UCSD-AML1 (cell line): Measurements from ENCODE around the gene AKAP6.

ENCODE experiments used
- DNase-seq: peaks from one replicate; lab custom pipeline; 2025; ENCODE audit not compliant: unreplicated experiment; lab: John Stamatoyannopoulos, UW

The AKAP6 gene

DNA sequence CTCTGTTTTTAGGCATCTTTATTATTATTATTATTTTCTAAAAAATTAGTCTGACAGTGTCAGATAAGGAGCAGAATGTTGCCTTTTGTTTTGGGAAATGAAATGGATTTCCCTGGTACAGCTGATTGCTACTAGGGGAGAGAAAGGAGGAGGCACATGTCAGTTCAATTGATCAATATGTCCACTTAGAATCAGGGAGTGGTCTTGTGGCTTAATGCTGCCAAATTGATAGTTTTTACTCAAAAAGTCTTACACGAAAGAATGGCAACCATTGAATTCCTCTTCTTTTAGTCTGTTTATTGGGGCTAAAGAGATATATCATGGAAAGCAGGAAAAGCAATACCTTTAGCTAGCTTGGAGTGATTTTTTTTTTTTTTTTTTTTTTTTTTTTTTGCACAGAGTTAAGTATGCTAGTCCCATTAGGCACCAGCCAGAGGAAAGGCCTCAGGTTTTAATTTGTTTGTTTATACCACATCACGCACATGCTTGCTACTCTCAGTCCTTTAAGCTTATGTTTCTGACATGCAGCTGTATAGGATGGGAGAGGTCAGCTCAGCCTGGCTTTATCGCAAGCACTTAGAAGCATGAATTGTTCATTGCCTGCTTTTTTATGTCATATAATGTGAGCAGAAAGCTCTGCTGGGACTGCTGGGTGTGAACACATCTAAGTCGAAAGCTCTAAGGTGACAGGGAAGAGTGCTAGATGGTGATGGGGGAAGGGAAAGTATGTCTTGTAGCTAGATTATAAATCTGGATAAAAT lies 1.4 kb downstream of the AKAP6 start:
- no peak for DNase-seq

DNA sequence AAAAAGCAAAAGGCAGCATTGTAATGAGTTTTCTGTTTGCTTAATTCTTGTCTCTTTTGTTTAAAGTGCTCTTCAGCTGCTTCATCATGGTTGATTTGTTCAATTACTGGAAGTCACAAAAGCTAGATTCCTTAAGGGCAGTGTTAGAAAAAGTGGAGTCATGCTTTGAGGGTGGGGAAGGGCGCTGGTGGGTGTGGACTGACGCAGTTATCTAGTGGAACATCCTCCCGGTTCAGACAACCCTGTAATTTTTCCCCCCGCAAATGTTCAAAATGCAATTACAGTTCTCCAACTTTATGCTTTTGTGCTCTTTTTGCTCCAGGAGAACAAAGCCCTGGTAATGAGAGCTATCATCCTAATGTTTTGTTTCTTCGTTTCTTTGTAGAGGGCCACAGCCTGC lies 2.1 kb downstream of the AKAP6 start:
- no peak for DNase-seq

DNA sequence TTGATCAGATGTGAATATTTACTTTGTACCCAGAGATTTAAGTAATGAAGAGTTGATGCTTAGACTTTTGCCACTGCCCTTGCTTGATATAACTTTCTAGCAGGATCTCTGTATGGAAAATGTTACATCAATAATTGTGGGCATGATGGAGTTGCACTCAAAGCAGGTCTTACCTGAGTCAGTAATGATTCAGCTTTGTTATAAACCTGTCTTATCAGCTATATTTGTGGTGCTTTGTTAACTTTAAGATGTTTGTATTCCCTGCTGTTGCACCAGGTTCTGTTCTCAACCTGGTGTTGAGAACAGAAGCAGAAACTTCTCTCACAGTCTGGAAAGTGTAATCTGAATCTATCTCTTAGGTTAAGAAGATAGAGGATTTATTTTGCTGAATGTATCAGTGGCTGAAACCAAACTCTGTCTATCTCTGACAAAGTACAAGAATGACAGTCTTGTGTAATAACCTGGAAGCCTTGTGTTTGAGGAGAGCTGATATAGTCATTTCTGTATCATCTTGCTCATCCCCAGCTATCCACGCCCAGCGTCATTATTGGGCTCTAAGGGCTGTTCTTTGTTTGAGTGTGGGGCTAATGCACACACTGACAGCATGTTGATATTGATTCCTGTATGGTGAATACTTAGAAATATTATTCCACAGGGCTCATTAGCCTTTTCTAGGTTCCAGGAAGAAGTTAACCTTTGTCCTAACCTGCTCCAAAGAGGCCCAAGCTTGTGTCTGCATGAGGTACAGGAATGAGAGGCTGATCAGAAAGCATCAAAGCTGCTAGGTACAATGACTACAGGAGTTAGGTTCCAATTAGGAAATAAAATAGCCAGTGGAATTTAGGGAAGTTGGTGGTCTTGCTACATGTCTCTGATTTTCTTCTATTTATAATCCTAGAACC lies 3.6 kb downstream of the AKAP6 start:
- DNase-seq = no peak

DNA sequence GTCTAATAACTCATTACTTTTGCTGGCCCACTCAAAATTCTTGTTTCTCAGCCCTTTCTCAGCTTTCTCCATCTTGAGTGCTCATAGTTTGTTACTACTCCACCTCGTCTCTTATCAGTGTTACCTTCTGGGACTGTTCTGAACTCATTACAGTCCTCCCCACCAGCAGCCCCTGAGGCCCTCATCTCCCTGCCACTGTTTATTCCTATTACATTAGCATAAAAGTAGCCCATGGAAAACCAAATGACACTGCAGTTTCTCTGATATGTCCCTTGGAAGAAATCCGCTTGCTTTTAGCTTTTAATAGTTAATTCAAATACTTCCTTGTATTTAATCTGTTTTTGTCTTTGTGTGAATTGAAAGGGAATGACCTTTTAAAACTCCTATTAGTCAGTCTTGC lies 7.6 kb downstream of the AKAP6 start:
- DNase-seq = no peak

DNA sequence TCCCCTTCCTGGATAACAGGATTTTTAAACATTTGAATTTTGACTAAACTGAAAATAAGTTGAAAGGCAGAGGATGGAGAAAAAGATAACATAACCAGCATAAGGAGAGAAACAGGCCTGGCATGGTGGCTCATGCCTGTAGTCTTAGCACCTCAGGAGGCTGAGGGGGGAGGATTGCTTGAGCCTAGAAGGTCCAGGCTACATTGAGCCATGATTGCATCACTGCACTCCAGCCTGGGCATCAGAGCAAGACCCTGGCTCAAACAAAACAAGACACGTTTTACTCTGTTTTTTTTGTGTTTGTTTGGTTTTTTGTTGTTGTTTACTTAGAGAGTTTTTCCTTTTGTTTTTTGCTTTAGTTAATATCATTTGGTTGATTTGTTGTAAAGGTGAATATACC lies 8.7 kb downstream of the AKAP6 start:
- no peak for DNase-seq

DNA sequence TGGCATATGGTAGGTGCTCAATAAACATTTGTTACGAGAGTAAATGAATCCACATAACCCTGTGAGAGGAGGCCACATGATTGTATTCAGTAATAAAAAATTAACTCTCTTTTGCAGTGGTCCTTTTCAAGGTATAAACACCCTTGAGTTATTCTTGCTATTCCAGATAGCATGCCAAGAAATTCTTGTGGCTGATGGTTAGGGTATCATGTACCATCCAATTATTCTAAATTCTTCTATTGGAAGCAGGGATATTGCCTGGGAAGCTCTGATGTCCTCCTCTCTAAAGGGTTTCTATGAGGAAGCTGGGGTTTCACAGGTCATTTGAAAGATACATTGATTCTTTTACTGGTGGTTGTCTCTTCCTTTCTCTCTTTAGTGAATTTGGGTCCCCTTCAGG lies 10.1 kb downstream of the AKAP6 start:
- no peak for DNase-seq

DNA sequence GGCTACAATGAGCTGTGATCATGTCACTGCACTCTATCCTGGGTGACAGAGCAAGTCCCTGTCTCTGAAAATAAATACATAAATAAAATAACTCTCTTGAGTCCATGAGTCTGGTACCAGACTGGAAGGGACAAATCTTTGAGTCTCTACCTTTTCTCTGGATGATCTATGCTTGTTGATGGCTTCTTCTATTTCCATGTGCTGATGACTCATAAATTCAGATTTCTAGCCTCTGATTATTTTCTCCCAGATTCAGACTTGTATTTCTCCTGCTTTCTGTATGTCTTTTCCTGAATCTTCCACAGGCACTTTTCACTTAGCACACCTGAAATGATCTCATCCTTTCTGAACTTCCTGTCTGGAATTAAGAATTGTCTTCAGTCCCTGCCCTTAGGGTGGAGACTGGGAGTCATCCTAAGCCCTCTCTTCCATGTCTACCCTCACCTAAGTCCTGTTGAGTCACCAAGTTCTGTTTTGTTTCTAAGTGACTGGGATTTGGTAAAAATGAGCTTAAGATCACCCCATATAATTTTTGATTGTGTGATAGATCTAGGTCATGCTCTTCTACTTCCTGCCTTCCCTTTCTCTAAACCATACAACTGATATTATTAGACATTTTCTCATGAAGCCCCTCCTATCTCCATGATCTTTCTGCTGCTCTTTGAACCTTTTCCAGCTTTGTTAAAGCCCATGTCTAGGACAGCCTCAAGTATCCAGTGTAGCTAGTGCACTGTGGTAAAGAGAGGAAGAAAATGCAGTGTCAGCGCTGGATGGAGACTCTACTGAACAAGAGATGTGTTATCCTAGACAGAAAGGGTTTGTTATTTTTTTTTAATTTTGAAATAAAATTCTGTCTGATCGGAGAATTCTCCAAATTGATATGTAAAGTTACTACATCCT lies 13.1 kb downstream of the AKAP6 start:
- no peak for DNase-seq

DNA sequence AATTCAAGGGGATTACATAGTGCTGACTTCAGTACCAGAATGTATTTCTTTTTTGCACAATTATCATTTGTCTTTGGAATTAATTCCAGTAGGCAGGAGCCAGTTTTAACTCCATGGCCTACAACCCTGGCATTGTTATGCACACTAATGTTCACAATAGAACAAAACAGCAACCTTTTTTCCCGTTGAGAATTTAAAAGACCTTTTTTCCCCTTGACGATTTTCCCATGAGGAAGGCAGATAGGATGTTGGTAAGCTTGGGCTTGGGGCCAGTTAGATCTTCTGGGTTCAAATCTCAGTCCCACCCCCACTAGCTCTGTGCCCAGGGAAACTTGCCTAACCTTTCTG lies 13.7 kb downstream of the AKAP6 start:
- no peak for DNase-seq

DNA sequence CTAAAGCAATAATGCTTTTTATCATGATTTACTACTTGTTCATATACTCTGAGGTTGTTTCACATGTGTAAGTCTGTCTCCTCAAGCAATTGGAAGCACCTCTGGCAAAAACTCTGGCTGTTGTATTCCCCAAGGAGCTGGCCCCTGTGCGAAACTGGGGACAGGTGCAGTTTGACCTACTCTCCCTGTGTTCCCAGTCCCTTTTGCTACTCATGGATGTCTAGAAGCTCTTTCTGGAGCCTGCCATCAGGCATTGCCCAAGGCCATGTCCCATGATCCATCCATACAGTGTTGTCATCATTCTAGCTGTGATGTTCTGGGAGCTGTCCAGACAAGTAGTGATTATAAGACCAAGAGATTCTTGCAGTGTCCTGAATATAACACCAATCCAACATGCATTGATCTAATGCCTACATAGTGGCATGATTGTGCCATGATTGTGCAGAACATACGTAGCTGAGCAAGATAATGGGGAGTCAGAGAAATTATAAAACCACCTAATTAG lies 14.9 kb downstream of the AKAP6 start:
- DNase-seq = no peak

DNA sequence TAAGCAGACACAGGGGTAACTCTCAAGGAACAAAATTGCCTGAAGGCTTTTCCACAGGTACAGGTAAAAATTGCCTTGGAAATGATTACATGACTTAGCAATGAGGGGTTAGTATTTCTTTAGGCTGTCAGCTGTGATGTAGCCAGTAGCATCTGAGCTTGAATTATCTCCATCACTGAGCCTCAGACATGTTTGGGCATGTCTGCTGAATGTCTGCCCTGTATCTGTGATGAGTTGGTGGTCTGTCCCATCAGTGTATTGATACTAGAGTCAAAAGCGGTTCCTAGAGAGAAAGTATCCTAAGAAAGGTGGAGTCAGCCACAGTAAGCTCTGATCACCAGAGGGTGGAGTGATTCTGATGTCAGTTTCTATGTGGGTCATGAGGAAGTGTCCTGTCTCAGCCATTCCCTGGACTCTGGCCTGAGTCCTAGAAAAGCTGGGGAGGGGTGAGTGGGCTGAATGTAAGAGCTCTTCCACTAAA lies 16.3 kb downstream of the AKAP6 start:
- DNase-seq = no peak

DNA sequence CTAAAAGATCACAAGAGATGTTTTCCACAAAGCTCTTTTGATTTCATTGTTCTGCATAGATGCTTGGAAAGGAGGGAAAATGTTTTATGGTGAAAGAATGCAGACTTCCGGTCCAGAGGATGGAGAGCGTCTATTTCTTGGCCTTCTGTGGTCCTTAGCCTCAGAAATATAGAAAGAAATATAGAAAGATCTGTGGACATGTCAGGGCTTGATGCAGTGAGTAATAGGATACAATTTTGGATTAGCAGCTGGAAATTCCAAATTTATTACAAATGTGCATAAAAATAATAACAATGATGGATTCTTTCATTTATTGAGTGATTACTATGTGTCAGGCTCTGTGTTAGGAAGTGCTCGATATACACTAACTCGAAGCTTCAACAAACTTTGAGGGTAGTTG lies 20.2 kb downstream of the AKAP6 start:
- DNase-seq = no peak

DNA sequence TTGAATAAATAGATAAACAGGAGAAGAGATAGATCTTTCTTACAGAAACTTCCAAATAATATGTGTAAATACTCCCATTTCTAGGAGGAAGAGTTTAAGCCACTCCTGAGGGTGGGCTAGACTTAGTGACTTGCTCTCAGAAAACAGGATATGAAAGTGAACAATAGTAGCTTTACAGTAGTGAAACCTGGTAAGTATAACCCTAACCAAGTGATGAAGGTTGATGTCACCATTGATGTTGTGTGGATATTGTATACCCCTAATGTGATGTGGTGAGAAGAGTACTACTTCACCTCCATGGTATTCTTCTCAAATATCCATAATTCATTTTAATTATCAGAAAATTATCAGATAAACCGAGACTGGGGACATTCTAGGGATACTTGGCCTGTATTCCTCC lies 20.9 kb downstream of the AKAP6 start:
- no peak for DNase-seq

DNA sequence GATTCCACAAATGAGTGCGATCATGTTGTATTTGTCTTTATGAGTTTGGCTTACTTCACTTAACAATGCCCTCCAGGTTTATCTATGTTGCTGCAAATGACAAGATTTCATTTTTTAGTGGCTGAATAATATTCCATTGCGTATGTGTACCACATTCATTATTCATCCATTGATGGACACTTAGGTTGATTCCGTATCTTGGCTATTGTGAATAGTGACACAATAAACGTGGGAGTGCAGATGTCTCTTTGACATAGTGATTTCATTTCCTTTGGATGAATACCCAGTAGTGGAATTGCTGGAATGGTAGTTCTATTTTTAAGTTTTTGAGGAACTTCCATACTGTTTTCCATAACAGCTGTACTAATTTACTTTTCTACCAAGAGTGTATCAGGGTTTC lies 23.5 kb downstream of the AKAP6 start:
- no peak for DNase-seq

DNA sequence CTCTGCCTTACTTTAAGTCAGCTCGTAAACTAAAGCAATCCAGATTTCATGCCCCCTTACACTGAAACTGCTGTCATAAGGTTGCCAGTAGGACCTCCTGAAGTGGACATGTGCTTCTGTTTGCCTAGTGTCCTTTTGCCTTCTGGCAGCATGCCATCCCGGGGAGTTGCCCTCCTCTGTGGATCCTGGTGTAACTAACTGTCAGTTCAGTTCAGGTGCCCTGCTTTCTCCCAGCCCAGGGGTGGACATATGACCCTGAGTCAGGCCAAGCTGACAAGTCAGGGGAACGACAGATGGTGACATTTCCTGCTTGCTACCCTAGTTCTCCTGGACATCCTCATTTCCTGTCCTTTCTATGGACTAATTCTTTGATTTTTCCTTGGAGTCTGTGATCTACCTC lies 25.6 kb downstream of the AKAP6 start:
- no peak for DNase-seq

DNA sequence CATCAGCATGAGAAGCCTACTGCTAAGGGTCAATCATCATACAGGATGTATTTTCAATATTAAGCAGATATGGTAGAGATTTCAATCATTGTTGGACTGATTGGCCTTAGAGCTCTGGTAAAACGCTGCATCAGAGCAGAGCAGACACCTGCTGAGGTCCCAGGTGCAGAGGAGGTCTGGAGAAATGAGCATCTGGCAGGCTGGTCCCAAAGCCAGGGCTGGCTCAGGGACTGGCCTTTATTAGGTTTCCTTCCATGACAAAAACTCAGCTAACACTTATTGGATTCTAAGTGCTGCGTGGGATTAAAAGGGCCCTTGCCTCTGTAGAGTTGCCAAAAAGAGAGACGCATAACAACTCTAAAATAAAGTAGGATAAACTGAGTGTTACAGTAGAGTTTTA lies 29.7 kb downstream of the AKAP6 start:
- DNase-seq = no peak

DNA sequence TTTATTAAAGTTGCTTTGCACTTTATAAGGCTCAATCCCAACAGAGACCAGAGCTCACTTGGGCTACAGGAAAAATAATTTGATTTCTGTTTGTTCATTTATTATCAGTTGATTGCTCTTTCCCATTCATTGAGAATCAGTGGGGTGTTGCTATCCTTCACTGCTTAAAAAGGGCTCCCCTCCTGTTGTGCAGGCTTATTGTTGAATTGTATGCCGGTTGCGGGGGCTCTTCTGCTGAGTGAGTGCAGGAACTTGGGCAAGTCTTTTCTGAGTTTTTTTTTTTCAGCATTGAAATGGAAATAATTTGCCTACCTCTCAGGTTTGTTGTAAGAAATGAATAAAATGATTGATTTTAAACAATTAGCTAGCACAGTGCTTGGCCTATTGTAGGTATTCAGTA lies 32.6 kb downstream of the AKAP6 start:
- DNase-seq = no peak

DNA sequence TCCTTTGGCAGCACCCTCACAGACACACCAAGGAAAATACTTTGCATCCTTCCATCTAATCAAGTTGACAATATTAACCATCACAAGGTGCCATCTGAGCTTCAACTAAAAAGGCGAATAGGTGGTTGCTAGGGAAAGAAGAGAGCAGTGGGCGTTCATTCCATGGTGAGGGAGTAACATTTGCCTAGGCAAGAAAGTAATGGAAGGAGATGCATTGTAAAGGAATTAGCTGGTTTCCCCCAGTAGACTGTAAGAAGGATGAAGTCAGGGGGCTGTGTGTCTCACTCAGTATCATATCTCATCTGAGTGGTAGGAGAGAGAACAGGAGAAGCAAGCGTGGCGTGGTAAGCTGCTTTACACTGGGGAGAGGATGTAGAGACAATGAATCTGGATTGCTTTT lies 34.7 kb downstream of the AKAP6 start:
- DNase-seq = no peak

DNA sequence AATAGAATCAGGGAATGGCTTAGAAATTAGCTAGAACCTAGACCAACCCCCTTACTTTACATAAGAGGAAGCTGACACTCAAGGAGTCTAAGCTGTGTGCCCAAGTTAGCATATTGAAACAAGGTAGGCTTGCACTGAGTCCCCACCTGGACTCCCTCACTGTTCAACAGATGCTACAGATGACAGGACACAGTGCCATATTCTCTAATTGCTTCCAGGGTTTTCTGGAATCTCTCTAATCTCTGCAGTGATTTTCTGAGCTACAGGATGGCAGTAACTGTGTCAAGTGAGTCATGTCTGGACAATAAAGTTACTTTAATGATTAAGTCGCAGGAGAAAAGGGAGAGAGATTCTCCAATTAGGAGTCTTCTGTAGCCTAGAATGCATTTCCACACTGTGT lies 35.8 kb downstream of the AKAP6 start:
- DNase-seq = no peak

DNA sequence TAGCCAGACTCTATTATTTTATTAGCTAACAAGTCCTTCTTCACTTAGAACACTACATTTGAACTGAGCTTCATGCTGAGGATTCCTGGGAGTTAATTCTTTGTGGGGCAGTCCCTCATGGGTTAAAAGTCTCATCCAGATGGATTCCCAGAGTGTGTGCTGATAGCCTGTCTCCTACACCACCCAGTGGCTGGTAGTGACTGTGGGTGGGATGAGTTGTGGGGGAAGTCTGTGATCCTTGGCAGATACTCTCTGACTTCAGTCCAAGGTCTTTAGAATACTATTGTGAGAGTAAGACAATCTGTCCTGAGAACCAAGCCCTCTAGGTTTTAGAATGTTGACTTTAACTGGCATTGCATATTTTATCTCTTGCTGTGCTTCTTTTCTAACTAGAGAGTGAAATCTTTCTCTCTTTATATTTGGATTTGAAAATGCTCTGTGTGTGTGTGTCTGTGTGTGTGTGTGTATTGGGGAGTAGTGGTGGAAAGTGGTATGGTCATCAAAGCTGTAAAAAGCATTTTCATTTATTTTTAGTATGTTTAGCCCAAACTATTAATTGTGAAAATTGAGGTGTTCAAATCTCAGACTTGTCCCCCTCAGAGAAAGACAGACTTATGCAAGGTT lies 37.3 kb downstream of the AKAP6 start:
- DNase-seq = no peak

DNA sequence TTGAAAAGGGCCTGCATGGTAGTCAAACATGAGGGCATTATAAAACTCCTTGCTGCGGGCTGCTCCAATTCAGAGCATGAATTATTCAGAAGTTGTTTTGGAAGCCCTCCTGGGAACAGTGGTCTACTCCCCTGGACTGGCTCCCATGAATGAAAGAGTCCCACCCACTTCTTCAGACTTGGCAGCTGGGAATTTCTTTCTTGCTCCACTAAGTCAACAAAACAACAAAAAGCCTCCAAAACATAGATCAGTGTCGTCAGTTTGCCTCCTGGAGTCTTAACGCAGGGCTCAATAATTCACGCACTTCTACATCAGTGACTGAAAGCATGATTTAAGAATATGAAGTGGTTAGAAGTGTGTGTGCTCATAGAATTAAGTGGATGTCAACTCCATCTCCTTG lies 37.9 kb downstream of the AKAP6 start:
- no peak for DNase-seq

DNA sequence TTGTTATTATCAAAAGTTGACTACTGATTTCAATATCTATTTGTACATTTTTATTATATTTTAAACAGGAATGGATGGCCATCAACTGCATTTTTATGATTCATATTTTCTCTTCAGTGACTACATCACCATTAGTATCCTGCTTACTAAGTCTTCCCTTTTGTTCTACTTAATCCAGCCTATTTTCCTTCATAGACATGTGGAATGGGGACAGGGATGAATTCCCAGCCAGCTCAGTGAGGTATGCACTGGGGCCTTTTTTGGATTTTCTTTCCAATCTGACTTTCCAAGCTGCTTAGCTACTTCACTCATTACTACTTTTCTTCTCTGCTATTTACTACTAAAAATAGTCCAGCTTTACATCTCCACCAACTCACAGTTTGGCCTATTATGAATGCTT lies 38.4 kb downstream of the AKAP6 start:
- DNase-seq = no peak
